Activated T-helper 9 cell treated with anti-CD3 and anti-CD28 coated beads, Interleukin-2, amount 50 U/mL, for 16 hours (primary cell): ENCODE data around the gene CEMIP.

Source experiments
- DNase-seq: peaks from one replicate; pipeline ENCODE4 v3.0.0-alpha.2; 2020; ENCODE audit warnings: low read depth

CEMIP gene

GRCh38 chr15:80931721-80932512 lies 152.7 kb downstream of the CEMIP start:
- DNase-seq = no peak

DNA sequence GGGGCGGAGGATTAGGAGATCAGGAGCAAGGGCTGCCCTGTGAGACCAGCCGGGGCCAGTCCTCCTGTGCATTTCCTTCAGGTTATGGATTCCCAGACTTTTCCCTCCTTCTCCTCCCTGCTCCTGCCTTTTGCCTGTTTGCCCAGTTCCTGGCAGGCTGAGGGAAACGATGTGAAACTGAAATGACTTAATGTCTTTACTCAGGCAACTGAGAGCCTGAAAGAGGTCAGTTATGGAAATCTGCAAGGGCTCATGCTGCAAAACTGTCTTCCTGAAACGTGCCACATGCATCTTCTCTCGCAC lies 153.3 kb downstream of the CEMIP start:
- no peak for DNase-seq

GRCh38 chr15:80932989-80933388 lies 153.8 kb downstream of the CEMIP start:
- no peak for DNase-seq

- DNase-seq = no peak
Measured at GRCh38 chr15:80934761-80935221, 155.6 kb downstream of the CEMIP start.

- DNase-seq = no peak
Measured at GRCh38 chr15:80936288-80937078, 157.3 kb downstream of the CEMIP start.

DNA sequence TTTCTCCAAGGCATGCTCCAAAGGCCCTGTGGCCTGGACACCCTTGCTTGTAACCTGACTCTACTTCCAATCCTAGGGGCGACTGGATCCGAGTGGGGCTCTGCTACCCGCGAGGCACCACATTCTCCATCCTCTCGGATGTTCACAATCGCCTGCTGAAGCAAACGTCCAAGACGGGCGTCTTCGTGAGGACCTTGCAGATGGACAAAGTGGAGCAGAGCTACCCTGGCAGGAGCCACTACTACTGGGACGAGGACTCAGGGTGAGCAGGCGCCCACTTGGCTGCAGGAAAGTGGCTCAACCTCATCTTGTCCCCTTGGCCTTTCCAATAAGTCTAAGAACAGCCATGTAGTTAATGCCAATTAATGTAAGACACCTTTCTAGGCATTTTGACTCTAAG lies 158.5 kb downstream of the CEMIP start:
- DNase-seq = no peak

- DNase-seq = no peak
Measured at GRCh38 chr15:80939216-80939615, 160.0 kb downstream of the CEMIP start.

DNA sequence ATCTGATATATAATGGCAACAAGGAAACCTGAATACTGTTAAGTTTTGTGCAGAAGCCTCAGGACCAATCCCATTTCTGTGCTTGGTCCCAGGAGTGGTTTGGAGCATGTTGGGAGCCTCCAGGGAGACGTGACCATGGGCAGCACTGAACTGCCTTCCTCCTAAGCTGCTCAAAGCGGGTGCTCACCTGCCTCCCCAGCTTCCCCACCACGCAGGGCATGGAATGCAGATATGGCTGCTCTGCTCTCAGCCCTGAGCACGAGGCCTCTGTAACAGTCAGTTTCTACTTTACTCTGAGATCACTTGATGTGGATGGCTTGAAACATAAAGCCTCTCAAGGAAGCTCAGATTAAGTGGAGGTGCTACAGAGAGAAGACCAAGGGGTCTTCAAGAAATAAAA lies 161.2 kb downstream of the CEMIP start:
- DNase-seq = no peak

DNA sequence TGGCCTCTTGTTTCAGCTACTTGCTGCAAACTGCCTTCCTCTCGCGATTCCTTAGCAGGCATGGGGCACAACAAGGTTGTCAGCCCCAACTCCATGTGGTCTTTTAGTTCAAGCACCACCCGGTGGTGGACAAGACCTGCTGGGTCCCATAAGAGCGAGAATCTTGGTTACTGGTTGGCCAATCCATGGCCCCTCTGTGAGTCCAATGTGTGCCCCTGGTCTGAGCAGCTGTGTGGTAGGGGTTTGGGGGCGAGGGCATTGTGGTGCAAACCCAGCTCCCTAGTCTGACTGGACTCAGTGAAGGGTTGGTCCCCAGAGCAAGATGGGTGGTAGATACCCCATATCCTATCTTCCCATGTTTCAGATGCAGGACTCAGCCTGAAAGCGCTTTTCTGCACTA lies 161.7 kb downstream of the CEMIP start:
- no peak for DNase-seq

DNA sequence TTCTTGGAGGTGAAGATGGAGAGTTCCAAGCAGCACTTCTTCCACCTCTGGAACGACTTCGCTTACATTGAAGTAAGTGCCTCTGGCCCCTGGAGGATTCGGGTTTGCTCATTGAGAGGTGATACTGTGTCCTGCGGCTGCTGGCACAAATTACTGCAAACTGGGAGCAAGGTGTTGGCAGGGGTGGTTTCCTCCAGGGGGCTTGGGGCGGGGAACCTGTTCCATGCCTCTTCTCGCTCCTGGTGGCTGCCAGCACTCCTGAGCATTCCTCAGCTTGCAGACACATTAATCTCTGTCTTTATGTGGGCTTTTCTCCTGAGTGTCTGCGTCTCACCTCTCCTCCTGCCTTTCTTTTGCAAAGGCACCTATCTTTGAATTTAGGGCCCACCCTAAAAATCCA lies 163.1 kb downstream of the CEMIP start:
- DNase-seq = no peak

GRCh38 chr15:80942746-80943565 lies 163.8 kb downstream of the CEMIP start:
- no peak for DNase-seq

DNA sequence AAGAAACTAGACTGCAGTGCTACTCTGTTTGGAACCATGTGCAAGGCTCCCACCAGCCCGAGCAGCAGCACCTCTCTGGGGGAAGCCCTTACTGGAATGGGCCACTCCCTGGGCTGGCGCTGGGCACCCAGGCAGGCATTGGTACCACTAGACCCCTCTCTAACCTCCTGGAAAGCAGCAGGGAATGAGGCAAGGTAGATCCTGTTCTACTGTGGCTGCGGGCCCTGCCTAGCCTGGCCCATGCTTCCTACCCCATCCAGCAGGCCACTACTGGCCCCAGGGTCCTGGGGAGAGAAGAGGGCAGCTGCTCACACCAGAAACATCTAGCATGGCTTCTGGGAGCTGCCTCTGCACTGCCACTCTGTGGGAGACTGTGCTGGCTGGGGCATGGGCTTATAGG lies 165.6 kb downstream of the CEMIP start:
- DNase-seq = no peak

DNA sequence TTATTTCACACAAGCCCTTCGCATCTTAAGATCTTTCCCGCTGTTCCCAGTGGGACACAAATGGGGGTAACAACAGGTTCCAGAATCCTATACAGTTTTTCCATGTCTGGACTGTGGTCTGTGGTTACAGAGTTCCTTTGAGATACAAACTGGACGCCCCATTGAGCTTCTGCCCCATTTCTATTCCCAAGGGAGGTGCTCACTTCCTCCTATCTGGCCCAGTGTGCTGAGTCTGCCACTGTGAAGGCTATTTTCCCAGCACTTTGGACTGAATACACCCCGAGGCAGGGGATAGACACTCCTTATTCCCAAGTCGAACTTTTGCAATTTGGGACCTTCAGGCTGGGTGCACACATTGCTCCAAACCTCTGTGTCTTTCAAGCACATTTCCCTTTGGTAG lies 166.4 kb downstream of the CEMIP start:
- no peak for DNase-seq

DNA sequence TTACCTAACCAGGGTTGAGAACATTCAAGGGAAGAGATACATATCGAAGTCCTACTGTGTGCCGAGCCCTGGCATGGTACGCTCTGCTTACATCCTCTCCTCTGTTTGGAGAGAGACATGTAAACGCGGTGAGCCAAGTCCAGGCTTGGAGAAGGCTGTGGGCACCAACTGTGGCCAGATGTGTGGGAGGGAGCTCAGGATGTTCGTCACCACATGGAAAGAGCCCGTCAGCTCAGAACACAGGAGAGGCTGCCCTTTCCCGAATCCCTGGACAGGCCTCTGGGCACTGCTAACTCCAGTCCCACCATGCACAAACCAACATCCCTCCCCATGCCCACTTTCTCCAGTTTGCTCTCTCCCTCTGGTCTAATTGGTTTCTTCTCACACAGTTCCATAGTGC lies 167.4 kb downstream of the CEMIP start:
- no peak for DNase-seq

GRCh38 chr15:80948651-80949292 lies 169.6 kb downstream of the CEMIP start:
- no peak for DNase-seq

- DNase-seq = no peak
Measured at GRCh38 chr15:80949756-80950155, 170.6 kb downstream of the CEMIP start.

- DNase-seq = no peak
Measured at GRCh38 chr15:80950291-80951078, 171.3 kb downstream of the CEMIP start.

- no peak for DNase-seq
Measured at GRCh38 chr15:80951941-80952340, 172.8 kb downstream of the CEMIP start.

- no peak for DNase-seq
Measured at GRCh38 chr15:80953001-80953952, 174.1 kb downstream of the CEMIP start.
